Suprapubic skin (tissue), 3 donors: Measurements from ENCODE around the gene CDK5RAP2.

ENCODE experiments used
- POLR2A ChIP-seq, 2 donors: fragments of 450-650 bp; IDR thresholded peaks; one replicate each; pipeline ENCODE4 v1.6.1; 2017; ENCODE audit warnings: antibody characterized with exemption in 2 of 2, mild to moderate bottlenecking in 2 of 2, moderate library complexity in 2 of 2
- TF ChIP-seq, protein P1 (sequence below), 2 donors: fragments of 200-600 bp in 1 of 2; fragments of 450-650 bp in 1 of 2; sonication (generic) in 1 of 2; IDR thresholded peaks; one replicate each; pipeline ENCODE4 v1.5.1; 2016 to 2019; ENCODE audit warnings: antibody characterized with exemption in 2 of 2, mild to moderate bottlenecking in 1 of 2, moderate library complexity in 1 of 2

DNA sequence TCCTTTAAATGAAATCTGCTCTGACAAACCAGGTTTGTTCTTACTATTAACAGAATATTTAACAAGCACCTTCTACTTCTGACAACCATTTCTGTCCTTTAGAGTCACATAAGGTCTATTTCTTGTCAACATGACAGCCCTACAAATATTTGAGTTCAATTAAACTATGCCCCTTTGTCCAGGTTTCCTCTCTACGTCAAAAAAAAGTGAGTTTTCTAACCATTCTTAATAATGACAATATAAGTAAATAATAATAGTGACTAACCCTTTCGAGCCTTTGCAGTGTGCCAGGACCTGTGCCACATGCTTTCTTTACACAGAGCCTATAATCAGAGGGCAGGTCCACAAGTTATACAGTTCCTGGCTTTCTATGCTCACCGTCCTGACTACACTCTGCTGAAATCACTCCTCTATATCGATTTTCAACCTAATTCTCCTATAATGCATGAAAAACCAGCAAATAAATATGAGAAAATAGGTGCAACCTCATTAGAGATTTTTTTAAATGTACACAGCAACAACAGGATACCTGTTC, 115.0 kb downstream of the CDK5RAP2 start:
- no peak for TF ChIP-seq POLR2A (IDR thresholded peaks at IDR 0.05)
- TF ChIP-seq, protein P1, sequence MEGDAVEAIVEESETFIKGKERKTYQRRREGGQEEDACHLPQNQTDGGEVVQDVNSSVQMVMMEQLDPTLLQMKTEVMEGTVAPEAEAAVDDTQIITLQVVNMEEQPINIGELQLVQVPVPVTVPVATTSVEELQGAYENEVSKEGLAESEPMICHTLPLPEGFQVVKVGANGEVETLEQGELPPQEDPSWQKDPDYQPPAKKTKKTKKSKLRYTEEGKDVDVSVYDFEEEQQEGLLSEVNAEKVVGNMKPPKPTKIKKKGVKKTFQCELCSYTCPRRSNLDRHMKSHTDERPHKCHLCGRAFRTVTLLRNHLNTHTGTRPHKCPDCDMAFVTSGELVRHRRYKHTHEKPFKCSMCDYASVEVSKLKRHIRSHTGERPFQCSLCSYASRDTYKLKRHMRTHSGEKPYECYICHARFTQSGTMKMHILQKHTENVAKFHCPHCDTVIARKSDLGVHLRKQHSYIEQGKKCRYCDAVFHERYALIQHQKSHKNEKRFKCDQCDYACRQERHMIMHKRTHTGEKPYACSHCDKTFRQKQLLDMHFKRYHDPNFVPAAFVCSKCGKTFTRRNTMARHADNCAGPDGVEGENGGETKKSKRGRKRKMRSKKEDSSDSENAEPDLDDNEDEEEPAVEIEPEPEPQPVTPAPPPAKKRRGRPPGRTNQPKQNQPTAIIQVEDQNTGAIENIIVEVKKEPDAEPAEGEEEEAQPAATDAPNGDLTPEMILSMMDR (IDR thresholded peaks at IDR 0.05): no peak
